Ishikawa (cell line): ENCODE measurements around the gene WFDC6.

ENCODE experiments used
- CEBPB ChIP-seq: IDR thresholded peaks from 2 replicates; pipeline ENCODE4 v1.6.1; 2012
- CREB1 ChIP-seq: IDR thresholded peaks from 2 replicates; pipeline ENCODE4 v1.6.1; 2012; ENCODE audit warnings: low read depth
- EGR1 ChIP-seq: IDR thresholded peaks from 2 replicates; pipeline ENCODE4 v1.6.1; 2012
- EP300 ChIP-seq: IDR thresholded peaks from 2 replicates; pipeline ENCODE4 v1.6.1; 2012; ENCODE audit warnings: borderline replicate concordance
- FOXM1 ChIP-seq: IDR thresholded peaks from 2 replicates; pipeline ENCODE4 v1.6.1; 2012; ENCODE audit warnings: low read depth, borderline replicate concordance
- MAX ChIP-seq: IDR thresholded peaks from 2 replicates; pipeline ENCODE4 v1.6.1; 2012
- NFIC ChIP-seq: IDR thresholded peaks from 2 replicates; pipeline ENCODE4 v1.6.1; 2012
- RAD21 ChIP-seq: IDR thresholded peaks from 2 replicates; pipeline ENCODE4 v1.6.1; 2012; ENCODE audit warnings: low read depth
- REST ChIP-seq: IDR thresholded peaks from 2 replicates; pipeline ENCODE4 v1.6.1; 2012; ENCODE audit warnings: low read depth, mild to moderate bottlenecking
- TAF1 ChIP-seq: IDR thresholded peaks from 2 replicates; pipeline ENCODE4 v1.6.1; 2012; ENCODE audit warnings: low read depth, mild to moderate bottlenecking
- TCF12 ChIP-seq: IDR thresholded peaks from 2 replicates; pipeline ENCODE4 v1.6.1; 2012; ENCODE audit warnings: low read depth
- TEAD4 ChIP-seq: IDR thresholded peaks from 2 replicates; pipeline ENCODE4 v1.6.1; 2012
- USF1 ChIP-seq: IDR thresholded peaks from 2 replicates; pipeline ENCODE4 v1.6.1; 2012
- YY1 ChIP-seq: IDR thresholded peaks from 2 replicates; pipeline ENCODE4 v1.6.1; 2012; ENCODE audit warnings: low read depth
- ZBTB7A ChIP-seq: IDR thresholded peaks from 2 replicates; pipeline ENCODE4 v1.6.1; 2012; ENCODE audit warnings: low read depth

The WFDC6 gene

GRCh38 chr20:45487231-45487635 lies 52.0 kb downstream of the WFDC6 start:
- TF ChIP-seq EGR1 (no peak), NFIC (no peak), TCF12 (no peak), REST (no peak), RAD21 (no peak), FOXM1 (no peak), USF1 (no peak), CREB1 (no peak), MAX (no peak), TAF1 (no peak), YY1 (no peak), EP300 (no peak)

- no peak for TF ChIP-seq REST
- TF ChIP-seq TAF1: no peak
- TF ChIP-seq TCF12: no peak
- no peak for TF ChIP-seq CEBPB
- TF ChIP-seq TEAD4: no peak
- no peak for TF ChIP-seq USF1
- TF ChIP-seq CREB1: no peak
Observed at GRCh38 chr20:45485388-45485787, 53.9 kb downstream of the WFDC6 start.

GRCh38 chr20:45484676-45485075 lies 54.6 kb downstream of the WFDC6 start:
- TF ChIP-seq RAD21 (no peak), FOXM1 (no peak), TAF1 (no peak), CREB1 (no peak), YY1 (no peak), ZBTB7A (no peak), USF1 (no peak), TEAD4 (no peak), EGR1 (no peak), CEBPB (no peak), TCF12 (no peak), EP300 (no peak), REST (no peak), MAX (no peak), NFIC (no peak)
